ENCODE measurements around the gene STIP1.
A peak's percentile ranks its signal among the peaks of the same experiment; 100 is the strongest.

STIP1 gene

GRCh38 chr11:64203421-64204079, 17.6 kb downstream of the STIP1 start:
- no peak for DNase-seq

DNA sequence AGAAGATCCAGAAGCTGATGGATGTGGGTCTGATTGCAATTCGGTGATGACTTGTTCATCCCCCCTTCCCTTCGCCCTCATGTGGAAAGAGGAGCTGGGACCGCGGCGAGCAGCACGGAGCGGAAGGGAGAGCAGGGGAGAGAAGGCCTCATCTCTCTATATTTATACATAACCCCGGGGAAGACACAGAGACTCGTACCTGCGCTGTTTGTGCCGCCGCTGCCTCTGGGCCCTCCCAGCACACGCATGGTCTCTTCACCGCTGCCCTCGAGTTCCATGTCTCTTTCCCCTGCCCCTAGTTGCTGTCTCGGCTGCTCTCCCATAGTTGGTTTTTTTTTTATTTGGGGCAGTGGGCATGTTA, 18.1 kb downstream of the STIP1 start:
- DNase-seq = no peak

GRCh38 chr11:64204464-64204989, 18.6 kb downstream of the STIP1 start:
- peak; percentile 79 for DNase-seq

GRCh38 chr11:64206457-64207255, 20.7 kb downstream of the STIP1 start, which contains the start of gene FERMT3:
FERMT3 (plus strand) TSS chr11:64206721; CDS start chr11:64207365, 644 bp downstream.
- DNase-seq = peak; percentile 78

DNA sequence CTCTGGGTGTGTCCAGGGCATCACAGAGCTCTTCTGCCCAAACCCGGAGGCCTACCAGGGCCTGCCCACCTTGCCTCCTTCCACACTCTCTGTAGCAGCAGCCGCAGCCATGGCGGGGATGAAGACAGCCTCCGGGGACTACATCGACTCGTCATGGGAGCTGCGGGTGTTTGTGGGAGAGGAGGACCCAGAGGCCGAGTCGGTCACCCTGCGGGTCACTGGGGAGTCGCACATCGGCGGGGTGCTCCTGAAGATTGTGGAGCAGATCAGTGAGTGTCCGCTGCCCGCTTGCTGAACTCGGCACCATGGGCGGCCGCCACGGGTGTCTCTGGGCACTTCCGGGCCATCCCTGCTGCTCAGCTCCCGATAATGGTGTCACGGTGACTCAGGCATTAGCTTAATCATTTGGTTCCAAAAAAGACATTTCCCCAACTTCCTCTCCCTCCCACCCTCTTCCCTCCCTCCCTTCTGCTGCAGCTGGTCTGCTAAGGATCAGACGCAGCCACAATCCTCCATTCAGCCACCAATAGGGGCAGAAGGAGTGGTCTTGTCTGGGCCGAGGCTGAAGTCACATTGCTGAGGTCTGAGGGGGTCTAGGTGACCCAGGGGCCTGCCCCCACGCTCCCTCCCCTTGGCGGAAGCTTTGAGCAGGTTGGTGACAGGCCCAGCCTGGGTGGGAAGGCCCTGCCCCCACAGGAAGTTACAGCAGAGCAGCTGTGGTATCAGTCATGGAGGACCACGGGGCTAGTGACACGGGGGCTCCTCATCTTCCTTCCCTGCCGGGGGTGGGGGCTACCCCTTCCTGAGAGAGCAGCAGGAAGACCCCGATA, 21.5 kb downstream of the STIP1 start:
- DNase-seq = peak; percentile 82

- DNase-seq = no peak
Measured at GRCh38 chr11:64208086-64208795, 22.3 kb downstream of the STIP1 start.

DNA sequence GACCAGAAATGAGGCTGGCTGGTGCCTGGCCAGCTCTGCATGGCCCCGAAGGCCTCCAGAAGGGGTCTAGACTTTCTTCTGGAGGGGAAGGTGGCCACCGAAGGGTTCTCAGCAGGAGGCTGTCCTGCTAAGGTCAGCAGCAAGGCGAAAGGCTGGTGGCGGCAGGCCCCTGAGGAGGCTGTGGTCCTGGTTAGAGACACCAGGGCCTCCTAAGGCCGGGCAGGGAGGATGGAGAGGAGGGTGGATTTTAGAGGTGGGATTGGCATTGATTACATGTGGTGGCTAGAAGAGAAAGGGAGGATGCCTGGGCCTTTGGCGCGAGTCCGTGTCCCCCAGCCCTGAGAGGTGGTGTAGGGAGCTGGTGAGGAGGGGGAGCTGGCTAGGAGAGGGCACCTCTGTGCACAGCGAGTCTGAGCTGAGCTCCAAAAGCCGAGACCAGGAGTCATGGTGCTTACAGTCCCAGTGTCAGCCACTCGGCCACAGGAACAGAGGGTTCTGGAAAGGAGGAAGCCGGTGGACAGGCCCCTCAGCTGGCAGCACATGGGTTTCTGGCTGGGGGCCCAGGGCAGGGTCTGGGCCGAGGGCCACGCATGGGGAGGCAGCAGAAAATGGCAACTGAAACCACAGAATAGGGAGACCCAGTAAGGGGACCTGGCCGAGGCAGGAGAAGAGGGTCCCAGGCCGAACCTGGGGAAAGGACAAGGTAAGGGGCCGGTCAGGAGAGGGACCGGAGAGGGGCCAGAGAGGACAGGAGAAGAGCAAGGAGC, 23.0 kb downstream of the STIP1 start:
- DNase-seq = no peak

DNA sequence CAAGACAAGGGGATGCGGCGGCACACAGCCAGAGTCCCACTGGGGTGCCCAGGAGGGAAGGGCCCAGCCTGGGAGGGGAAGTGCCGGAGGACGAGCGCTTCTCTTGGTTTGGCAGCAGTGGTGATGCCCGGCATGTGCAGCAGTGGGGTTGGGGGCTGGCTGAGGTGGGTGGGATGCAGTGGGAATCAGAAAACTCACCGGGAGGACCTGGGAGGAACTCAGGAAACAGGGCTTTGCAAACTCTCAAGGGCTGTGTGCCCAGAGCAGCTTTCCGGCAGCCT, 23.5 kb downstream of the STIP1 start:
- no peak for DNase-seq

- no peak for DNase-seq
Measured at GRCh38 chr11:64210301-64211020, 24.5 kb downstream of the STIP1 start.

- DNase-seq = no peak
Measured at GRCh38 chr11:64211181-64211872, 25.4 kb downstream of the STIP1 start.

DNA sequence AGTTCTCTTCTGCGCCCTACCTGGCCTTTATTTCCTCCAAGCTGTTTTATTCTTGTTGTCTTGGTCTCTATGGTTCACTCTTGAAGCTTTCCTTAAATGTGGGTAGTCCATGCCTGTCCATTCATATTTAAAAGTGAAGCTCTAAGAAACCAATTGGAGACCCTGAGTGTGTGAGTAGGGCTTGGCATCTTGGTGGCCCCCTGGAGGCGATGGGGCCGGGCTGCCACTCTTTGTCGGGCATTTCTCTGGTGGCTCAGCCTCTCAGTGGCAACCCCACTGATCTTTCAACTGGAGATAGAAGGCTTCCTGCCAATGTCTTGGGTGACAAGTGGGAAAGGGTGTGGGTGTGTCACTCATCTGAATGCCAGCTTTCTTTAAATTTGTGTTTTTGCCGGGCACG, 30.9 kb downstream of the STIP1 start:
- DNase-seq = no peak

DNA sequence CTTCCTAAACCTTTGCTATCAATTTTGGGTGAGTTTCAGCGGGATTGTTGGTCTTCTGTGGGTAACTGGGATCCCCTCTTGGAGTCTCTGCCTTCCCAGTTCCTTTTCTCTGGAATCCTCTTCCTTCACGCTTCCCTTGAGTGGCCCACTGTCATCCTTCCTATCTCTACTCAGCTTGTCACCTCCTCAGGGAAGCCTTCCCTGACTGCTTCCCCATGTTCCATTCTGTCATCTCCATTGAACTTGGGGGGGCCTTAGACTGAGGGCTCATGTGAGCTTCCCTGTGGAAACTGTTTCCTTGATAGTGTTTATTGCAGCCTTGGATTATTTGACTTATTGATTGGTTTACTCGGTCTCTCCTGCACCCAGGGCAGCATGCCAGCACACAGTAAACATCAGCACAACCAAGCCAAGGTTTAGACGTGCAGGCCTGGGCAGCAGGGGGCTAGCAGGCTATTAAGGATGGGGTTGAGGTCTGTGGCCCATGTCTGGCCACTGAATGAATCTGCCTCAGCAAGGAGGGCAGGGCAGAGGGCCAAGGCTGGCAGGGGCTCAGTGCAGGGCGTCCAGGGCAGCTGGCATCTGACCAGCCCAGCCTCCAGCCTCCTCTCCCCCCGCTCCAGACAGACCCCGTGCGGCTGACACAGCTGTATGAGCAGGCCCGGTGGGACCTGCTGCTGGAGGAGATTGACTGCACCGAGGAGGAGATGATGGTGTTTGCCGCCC, 32.8 kb downstream of the STIP1 start:
- DNase-seq = no peak

- DNase-seq = no peak
Measured at GRCh38 chr11:64219354-64219684, 33.3 kb downstream of the STIP1 start.

- DNase-seq = no peak
Measured at GRCh38 chr11:64219755-64220154, 33.8 kb downstream of the STIP1 start.

- no peak for DNase-seq
Measured at GRCh38 chr11:64220271-64220670, 34.3 kb downstream of the STIP1 start.

DNA sequence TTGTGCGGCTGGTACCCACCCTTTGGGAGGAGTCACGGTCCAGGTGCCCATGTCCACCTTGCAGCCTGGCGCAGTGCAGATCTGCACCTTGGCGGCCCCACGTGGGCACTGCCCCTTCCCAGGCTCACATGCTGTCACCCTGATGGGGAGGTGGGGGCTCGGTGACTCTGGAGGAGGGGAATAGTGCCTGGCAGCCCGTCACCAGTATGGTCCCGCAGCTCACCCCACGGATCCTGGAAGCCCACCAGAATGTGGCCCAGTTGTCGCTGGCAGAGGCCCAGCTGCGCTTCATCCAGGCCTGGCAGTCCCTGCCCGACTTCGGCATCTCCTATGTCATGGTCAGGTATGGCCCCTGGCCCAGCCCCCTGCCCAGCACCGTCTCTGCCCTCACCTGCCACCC, 34.8 kb downstream of the STIP1 start:
- DNase-seq = no peak

GRCh38 chr11:64222651-64223000, 36.7 kb downstream of the STIP1 start:
- no peak for DNase-seq

DNA sequence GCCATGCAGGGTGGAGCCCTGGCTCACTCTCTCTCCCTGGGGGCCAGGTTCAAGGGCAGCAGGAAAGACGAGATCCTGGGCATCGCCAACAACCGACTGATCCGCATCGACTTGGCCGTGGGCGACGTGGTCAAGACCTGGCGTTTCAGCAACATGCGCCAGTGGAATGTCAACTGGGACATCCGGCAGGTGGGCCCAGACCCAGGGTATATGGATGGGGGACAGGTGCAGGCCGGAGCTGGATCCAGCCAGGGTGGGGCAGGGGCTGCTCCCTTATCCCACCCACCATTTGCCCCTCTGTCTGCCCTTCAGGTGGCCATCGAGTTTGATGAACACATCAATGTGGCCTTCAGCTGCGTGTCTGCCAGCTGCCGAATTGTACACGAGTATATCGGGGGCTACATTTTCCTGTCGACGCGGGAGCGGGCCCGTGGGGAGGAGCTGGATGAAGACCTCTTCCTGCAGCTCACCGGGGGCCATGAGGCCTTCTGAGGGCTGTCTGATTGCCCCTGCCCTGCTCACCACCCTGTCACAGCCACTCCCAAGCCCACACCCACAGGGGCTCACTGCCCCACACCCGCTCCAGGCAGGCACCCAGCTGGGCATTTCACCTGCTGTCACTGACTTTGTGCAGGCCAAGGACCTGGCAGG, 37.2 kb downstream of the STIP1 start:
- no peak for DNase-seq

DNA sequence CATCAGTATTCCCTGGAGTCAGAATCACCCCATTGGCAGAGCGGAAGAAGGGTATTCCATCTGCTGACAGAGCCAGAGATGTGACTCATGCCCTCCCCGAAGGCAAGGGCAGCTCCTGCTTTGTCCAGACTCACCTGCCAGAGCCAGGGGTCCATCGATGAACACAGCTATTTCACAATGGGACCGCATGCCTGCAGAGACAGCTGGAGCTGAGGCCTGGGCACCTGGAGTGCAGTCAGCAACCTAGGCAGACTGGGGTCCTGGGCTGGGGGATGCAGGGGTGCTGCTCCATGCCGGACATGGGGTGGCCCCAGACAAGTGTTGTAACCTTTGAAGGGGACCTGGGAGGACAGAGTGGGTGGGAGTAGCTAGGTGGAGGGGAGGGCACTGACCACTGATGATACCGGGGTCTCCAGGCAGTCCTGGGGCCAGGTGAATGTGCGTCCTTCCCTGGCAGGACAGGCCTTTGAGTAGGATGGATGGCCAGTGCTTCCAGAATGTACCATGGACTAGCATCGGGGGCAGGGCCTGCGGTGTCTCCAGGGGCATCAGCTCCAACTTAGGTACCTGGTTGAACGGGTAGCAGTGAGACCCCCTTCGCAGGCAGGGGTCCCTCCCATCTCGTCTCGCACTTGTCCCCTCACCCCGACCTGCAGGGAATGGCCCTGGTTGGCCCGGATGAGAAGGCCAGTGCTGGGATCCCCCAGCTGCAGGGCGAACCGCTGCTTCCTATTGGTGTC, 38.4 kb downstream of the STIP1 start:
- no peak for DNase-seq

All from stimulated activated CD4-positive, alpha-beta T cell treated with anti-CD3 and anti-CD28 coated beads, Interleukin-4, amount 100 ng/mL, for 1 hour (primary cell).